Measurements from ENCODE around the gene LCA5.

- TF ChIP-seq CTCF (IDR thresholded peaks at IDR 0.05; ENCODE audit: low read depth, low read length) (no peak), EZH2phosphoT487 (IDR thresholded peaks at IDR 0.05; ENCODE audit: low read depth) (no peak)
These were observed 36.9 kb upstream of the LCA5 start for GRCh38 chr6:79574174-79574573.
